Ishikawa (cell line): ENCODE results near the gene POC1B.
A peak's percentile ranks its signal among the peaks of the same experiment; 100 is the strongest.

ENCODE experiments used
- CEBPB ChIP-seq: IDR thresholded peaks from 2 replicates; pipeline ENCODE4 v1.6.1; 2012
- CREB1 ChIP-seq: IDR thresholded peaks from 2 replicates; pipeline ENCODE4 v1.6.1; 2012; ENCODE audit warnings: low read depth
- EGR1 ChIP-seq: IDR thresholded peaks from 2 replicates; pipeline ENCODE4 v1.6.1; 2012
- EP300 ChIP-seq: IDR thresholded peaks from 2 replicates; pipeline ENCODE4 v1.6.1; 2012; ENCODE audit warnings: borderline replicate concordance
- FOXM1 ChIP-seq: IDR thresholded peaks from 2 replicates; pipeline ENCODE4 v1.6.1; 2012; ENCODE audit warnings: low read depth, borderline replicate concordance
- NFIC ChIP-seq: IDR thresholded peaks from 2 replicates; pipeline ENCODE4 v1.6.1; 2012
- RAD21 ChIP-seq: IDR thresholded peaks from 2 replicates; pipeline ENCODE4 v1.6.1; 2012; ENCODE audit warnings: low read depth
- TAF1 ChIP-seq: IDR thresholded peaks from 2 replicates; pipeline ENCODE4 v1.6.1; 2012; ENCODE audit warnings: low read depth, mild to moderate bottlenecking
- TCF12 ChIP-seq: IDR thresholded peaks from 2 replicates; pipeline ENCODE4 v1.6.1; 2012; ENCODE audit warnings: low read depth
- TEAD4 ChIP-seq: IDR thresholded peaks from 2 replicates; pipeline ENCODE4 v1.6.1; 2012
- YY1 ChIP-seq: IDR thresholded peaks from 2 replicates; pipeline ENCODE4 v1.6.1; 2012; ENCODE audit warnings: low read depth
- ZBTB7A ChIP-seq: IDR thresholded peaks from 2 replicates; pipeline ENCODE4 v1.6.1; 2012; ENCODE audit warnings: low read depth
- TF ChIP-seq, protein P1 (sequence below): IDR thresholded peaks from 2 replicates; pipeline ENCODE4 v1.6.1; 2012; ENCODE audit warnings: low read depth, mild to moderate bottlenecking
- TF ChIP-seq, protein P2 (sequence below): IDR thresholded peaks from 2 replicates; pipeline ENCODE4 v1.6.1; 2012
- TF ChIP-seq, protein P3 (sequence below): IDR thresholded peaks from 2 replicates; pipeline ENCODE4 v1.6.1; 2012

POC1B gene

DNA sequence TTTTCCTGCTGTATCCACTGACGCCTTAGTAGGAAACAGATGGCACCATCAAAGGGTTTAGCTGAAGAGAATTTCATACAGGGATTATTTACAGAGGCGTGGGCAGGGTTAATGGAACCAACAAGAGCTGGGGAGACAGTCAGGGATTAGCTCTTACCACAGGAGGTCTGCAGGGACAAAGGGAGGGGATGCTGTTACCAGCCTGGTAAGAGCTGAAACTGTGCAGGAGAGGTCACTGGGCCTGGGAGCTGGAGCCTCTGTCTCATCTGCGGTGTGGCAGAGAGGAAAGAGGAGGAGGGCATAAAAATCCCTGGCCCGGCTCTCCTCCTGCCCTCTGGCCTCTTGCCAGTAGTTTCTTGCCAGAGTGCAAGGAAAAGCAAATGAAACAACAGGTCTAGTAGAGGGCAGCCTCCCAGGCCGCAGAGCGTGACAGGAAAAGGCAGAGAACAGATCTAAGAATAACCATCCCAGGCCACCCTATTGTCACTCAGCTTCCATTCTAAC, 18.9 kb upstream of the POC1B start:
- TF ChIP-seq TAF1 (no peak), CREB1 (no peak), NFIC (peak; percentile 69), YY1 (no peak), TEAD4 (no peak), FOXM1 (no peak)
- TF ChIP-seq, protein P1, sequence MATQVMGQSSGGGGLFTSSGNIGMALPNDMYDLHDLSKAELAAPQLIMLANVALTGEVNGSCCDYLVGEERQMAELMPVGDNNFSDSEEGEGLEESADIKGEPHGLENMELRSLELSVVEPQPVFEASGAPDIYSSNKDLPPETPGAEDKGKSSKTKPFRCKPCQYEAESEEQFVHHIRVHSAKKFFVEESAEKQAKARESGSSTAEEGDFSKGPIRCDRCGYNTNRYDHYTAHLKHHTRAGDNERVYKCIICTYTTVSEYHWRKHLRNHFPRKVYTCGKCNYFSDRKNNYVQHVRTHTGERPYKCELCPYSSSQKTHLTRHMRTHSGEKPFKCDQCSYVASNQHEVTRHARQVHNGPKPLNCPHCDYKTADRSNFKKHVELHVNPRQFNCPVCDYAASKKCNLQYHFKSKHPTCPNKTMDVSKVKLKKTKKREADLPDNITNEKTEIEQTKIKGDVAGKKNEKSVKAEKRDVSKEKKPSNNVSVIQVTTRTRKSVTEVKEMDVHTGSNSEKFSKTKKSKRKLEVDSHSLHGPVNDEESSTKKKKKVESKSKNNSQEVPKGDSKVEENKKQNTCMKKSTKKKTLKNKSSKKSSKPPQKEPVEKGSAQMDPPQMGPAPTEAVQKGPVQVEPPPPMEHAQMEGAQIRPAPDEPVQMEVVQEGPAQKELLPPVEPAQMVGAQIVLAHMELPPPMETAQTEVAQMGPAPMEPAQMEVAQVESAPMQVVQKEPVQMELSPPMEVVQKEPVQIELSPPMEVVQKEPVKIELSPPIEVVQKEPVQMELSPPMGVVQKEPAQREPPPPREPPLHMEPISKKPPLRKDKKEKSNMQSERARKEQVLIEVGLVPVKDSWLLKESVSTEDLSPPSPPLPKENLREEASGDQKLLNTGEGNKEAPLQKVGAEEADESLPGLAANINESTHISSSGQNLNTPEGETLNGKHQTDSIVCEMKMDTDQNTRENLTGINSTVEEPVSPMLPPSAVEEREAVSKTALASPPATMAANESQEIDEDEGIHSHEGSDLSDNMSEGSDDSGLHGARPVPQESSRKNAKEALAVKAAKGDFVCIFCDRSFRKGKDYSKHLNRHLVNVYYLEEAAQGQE = no peak
- TF ChIP-seq, protein P2, sequence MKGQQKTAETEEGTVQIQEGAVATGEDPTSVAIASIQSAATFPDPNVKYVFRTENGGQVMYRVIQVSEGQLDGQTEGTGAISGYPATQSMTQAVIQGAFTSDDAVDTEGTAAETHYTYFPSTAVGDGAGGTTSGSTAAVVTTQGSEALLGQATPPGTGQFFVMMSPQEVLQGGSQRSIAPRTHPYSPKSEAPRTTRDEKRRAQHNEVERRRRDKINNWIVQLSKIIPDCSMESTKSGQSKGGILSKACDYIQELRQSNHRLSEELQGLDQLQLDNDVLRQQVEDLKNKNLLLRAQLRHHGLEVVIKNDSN = no peak

DNA sequence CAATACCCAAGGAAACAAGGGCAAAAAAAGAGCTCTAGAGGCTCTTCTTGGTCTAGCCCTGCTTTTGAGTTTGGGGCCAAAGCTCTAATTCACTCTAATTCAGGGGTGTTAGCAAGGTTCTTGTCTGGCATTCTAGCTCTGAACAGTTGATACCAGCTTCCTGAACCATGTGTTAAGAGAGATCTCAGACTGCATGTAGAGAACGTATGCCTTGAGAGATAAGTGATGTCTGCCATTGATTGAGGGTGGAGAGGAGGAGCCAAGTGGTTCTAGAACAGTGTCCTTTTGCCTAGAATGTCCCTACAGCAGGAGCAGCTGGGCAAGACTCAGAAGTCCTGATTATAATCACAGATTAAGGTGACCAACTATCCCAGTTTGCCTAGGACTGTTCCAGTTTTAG, 18.2 kb upstream of the POC1B start:
- TF ChIP-seq NFIC (no peak), EP300 (no peak), YY1 (no peak), TEAD4 (no peak), CEBPB (no peak), CREB1 (no peak), EGR1 (no peak), TCF12 (no peak), RAD21 (no peak), FOXM1 (no peak), ZBTB7A (no peak)
- TF ChIP-seq, protein P3, sequence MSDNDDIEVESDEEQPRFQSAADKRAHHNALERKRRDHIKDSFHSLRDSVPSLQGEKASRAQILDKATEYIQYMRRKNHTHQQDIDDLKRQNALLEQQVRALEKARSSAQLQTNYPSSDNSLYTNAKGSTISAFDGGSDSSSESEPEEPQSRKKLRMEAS = no peak
- TF ChIP-seq, protein P1 = no peak
- TF ChIP-seq, protein P2 = no peak

DNA sequence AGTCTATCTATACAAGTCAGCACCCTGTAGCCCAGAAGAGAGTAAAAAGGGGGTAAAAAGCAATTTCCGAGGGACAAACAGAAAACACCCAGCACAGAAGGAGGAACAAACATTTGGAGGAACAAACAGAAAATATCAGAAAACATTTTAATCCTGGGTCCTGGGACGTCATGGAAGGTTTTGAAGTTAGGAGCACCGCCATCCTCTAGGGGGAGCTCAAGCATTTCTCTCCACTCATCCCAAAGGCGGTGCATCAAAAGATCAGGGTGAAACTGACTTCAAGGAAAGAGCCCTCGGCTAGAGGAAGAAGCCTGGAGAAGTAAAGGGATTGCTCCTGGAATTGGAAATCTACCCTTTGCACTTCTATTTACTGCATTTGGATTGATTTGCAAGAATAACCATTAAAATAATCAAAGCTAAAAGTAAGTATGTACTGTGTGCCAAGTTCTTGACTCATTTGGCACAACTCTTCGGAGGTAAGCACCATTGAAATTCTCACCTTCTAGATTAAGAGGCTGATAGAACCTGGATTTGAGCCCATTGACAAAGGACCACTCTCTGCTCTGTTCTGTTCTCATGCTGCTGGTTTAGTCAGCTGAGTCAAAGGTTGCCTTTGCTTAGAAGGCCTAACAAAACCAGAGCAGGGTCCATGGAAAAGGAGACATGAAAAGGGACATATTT, 17.2 kb upstream of the POC1B start:
- TF ChIP-seq CREB1 (no peak), NFIC (no peak), EP300 (no peak), CEBPB (no peak), TAF1 (no peak), YY1 (no peak), RAD21 (peak; percentile 94)

DNA sequence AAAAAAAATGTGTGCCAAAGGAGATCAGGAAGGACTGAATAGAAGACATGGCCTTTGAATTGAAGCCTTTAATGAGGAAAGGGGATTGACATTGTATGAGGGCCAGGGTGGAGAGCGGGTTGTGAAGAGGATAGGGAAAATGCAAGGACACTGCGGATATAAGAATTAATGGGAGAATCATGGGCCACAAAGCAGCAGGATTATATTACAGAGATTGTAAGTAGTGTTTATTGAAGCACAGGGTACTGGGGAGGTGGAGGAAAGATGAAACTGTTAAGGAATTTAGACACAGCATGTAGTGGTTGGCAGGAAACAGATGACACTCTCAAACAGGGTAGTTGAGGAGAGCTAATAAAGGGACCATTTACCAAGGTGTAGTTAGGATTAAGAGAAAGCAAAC, 16.4 kb upstream of the POC1B start:
- no peak for TF ChIP-seq NFIC
- no peak for TF ChIP-seq EGR1
- TF ChIP-seq TAF1 = no peak
- TF ChIP-seq TCF12 = no peak
- TF ChIP-seq, protein P2 = no peak
- TF ChIP-seq CREB1 = no peak
- no peak for TF ChIP-seq EP300
- no peak for TF ChIP-seq YY1
- TF ChIP-seq FOXM1 = no peak
- no peak for TF ChIP-seq RAD21
- no peak for TF ChIP-seq CEBPB
- TF ChIP-seq TEAD4 = no peak
- TF ChIP-seq, protein P1 = no peak
- TF ChIP-seq ZBTB7A = no peak
- TF ChIP-seq, protein P3 = no peak
